NCI-H2196 treated with DMSO at 0.1 percent for 48 hours (cell line): ENCODE measurements around the gene ST6GALNAC1.

ENCODE experiments used
- DNase-seq: peaks from one replicate; lab custom pipeline; 2025; ENCODE audit not compliant: unreplicated experiment; lab: John Stamatoyannopoulos, UW

The ST6GALNAC1 gene

GRCh38 chr17:76581515-76581914, 62.0 kb downstream of the ST6GALNAC1 start:
- no peak for DNase-seq

DNA sequence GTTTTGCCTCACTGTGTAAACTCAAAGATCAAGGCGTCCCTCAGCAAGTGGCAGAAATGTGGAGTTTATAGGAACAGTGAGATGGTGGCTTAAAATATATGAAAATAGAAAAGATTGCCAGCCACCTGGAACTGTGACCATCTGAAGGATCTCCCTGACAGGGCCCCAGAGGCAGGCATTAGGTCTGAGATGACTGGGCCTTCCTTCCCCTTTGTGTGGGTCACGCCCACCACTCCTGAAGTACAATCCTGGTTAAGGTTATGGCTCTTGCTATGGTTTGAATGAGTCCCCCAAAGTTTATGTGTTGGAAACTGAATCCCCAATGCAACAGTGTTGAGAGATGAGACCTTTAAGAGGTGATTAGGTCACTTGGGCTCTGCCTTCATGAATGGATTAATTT, 64.3 kb downstream of the ST6GALNAC1 start:
- no peak for DNase-seq

DNA sequence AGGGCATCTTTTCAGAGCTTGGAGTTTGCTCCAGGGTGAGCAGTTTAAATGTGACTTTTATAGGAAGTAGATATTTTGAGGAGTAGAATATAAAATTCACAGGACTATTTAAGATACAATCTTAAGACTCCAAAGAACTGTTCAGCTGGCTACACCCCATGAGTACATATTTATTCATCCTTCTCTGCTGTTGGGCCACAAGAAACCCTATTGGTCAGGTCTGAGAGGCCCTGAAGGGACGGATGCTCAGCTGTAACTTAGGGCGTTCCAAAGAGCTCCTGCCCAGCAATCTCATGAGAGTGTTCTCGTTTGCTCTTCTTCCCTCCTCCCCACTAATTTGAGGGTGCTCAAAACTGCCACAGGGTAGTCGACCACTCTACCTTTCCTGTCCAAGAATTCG, 65.2 kb downstream of the ST6GALNAC1 start:
- DNase-seq = no peak

GRCh38 chr17:76577876-76578275, 65.7 kb downstream of the ST6GALNAC1 start:
- DNase-seq = no peak

- DNase-seq = no peak
Measured at GRCh38 chr17:76576189-76576588, 67.4 kb downstream of the ST6GALNAC1 start.

- DNase-seq = no peak
Measured at GRCh38 chr17:76575570-76575969, 68.0 kb downstream of the ST6GALNAC1 start.
